HG02610 (cell line): ENCODE results near the gene CST6.
"Not testable (repeated sequence)": the region's sequence is repeated elsewhere in the genome, so short reads cannot be mapped to it uniquely, and the experiment has no call there.

Experiments used
- ATAC-seq: cut with Tn5 transposase; IDR thresholded peaks from one replicate; pipeline ENCODE4 v1.9.1; 2021; ENCODE audit warnings: mild to moderate bottlenecking, moderate library complexity; ENCODE audit not compliant: unreplicated experiment

CST6 gene

DNA sequence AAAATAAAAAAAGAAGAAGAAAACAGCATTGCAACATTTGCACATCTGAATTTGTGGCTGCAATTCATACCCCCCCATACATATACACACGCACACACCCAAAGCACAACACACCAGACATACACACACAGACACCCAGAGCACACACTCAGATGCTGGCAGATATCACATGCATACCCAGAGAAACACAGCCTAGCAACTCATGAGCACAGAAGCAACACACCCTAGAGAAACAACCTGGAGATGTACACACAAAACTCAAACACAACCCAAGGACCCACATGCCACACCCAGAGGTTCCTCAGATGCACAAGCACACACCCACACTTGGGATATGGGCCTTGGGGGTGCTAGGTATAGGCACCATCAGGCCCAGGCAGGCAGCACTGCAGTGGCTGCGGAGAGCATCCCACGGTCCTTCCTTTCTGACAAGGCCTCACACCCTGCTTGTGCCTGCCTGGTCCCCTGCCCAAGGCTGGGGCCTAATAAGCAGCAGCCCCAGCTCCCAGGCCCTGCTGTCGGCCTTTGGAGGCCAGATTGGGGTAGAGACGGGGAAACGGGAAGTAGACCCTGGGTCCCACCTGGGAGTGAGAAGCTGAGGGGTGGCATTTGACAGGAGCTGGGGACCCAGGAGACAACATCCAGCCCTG lies 3.1 kb downstream of the CST6 start:
- ATAC-seq = no peak

DNA sequence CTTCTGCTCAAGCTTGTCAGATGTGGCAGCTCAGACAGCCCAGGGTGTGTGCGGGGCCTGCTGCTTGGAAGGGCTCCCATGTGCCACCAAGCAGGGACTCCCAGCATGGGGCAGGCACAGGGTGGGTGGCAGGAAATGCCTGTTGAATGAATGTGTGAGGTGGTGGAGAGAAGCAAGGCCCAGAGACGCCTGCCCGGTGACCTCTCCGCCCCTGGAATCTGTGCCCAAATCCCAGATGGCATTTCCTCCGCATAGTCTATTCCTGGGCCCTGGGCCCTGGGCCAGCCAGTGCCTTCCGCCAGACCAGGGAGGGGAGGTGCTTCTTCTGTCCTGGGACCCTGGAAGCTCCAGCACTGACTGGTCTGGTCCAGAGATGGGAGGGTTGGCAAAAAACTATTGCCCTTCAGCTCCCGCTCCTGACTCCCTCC lies 3.7 kb downstream of the CST6 start:
- no peak for ATAC-seq

DNA sequence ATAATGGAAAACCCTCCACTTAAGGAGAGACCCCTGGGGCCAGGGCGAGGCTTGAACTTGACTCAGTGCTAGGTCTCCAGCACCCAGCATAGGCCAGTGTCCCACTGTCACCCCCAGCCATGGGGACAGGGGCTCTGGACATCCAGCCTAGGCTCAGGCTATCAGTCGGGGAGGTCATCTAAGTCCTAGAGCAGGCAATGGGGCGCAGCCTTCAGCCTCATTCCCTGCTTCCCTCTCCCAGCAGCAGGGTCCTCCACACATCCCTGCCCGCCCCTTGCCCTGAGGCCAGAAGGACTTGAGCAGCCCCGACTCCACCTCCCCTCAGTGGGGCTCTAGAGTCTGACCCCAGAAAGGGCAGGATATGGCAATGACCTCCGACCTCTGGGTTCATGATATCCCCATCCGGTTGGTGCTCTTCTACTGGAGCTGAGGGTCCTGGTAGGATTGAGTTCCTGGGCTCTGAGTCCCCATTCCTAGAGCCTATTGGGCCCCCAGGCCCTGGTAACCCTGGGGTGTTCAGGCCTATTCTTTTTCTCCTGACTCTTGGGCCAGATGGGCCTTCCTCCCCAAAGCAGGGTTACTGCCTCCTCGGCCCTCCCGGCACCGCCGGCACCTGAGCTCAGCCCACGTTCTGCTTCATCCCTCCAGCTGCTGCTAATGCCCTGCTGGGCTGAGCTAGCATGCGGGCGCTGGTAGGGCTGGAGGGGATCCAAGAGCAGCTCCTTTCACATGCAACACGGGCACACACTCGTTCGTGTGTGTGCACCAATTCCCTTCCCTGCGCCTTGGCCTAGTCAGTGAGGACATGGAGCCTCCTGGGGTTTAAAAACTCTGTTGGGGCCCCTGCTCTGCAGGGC lies 4.4 kb downstream of the CST6 start:
- no peak for ATAC-seq

DNA sequence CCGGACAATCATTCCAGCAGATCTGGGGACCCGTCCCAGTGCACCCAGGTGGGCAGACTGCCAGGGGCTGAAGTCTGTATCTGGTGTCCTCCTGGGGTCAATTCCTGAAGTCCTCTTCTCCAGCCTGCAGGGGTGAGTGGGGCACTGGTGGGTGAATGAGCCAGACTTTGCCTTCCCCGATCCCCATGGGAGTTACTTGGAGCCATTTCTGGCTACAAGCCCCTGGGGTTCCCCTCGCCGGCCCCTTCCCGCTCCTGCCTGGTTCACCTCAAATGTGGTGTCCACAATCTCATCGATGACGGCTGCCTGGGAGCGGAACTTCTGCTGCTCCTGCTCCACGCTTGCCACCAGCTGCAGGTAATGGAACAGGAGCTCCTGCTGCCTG lies 5.0 kb downstream of the CST6 start:
- no peak for ATAC-seq

DNA sequence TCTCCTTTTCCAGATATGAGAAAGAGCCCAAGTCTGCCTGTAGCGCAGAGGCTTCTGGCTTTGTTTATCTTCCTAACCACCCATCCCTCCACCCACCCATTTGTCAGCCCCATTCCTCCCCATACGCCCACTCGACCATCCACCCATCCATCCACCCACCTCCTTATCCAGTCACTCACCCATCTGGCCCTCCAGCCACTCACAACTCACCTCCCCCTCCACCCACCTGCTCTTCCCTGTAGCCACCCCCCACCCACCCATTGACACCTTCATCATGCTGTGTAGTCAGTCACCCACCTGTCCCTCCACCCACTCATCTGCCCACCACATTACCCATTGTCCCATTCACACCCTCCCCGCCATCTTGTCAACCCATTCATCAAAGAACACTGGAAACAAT lies 5.5 kb downstream of the CST6 start:
- ATAC-seq = no peak

DNA sequence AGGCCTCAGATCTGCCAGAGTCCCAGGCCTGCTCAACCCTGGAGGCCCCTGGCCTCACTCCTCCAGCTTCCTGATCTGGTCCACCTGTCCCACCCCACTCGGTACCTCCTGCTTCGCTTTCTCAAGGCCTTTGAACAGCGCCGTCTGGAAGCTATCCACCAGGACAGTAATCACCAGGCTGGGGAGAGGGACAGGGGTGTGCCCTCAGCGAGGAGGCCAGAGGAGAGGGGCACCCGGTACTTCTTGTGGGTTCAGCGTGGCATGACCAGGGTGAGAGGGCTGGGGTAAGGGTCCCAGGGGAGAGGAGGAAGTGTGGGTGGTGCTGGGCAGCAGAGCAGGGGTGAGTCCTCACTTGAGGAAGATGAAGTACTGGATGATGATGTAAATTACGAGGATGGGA lies 8.4 kb downstream of the CST6 start:
- no peak for ATAC-seq

DNA sequence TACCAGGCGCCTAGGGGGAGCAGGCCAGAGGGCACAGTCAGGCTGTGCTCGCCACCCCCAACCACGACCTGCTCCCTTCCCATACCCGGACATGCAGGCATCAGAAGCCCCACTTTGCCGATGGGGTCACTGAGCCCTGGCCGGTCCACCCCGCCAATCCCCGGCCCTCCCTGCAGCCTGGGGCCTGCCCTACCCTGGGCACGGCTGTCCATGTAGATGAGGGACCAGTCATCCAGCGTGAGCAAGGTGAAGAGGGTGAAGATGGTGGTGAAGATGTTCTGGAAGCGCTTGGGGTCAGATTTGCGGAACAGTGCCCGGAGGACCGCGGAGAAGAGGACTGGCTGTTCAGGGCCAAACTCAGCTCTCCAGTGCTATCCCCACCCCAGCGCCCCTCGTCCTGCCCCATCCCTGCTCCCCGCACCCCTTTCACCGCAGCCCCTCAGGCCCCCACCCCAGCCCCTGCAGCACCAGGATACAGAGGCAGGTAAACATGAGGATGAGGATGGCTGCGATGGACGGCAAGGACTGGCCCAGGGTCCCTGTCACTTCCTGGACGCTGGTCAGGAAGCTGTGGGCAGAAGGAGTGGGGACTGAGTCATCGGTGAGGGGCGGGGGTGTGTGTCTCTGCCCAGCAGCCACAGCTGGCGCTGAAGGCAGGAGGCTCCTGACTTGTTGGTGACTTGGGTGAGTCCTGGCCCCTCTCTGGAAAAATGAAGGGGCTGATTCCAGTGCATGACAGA lies 9.0 kb downstream of the CST6 start:
- no peak for ATAC-seq

DNA sequence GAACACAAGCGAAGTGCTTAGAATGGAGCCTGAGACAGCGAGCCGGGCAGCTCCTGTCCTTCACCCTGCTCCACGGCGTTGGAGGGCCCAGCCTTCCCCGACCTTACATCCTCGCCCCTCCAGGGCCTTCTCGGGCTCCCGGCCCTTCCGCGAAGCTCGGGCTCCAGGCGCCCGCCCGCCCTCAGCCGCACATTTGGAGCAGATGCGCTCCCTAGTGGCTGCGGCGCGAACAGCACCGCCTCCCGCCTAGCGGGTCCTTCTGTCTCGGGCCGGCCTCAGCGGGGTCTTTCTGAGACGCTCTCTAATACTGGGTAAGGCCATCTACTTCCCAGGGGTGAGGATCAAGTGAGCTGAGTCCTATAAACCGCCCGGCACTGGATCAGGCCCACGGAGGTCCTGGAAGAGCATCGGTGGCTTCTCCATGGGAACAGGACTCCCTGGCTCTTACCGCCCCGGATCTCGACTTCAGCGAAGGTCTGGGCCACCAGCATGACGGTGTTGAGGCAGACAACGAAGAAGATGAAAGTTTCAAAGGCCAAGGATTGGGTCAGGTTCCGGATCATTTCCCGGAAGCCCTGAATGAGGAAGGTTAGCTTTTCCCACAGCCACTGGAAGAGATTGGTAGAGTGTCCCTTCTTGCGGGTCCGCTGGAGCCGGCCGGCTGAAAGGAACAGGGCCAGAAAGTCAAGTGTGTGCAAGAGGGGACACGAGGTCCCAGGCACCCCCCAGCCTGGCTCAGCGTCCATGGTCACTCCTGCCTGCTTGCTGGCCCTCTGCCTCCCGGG lies 10.8 kb downstream of the CST6 start:
- ATAC-seq = no peak

DNA sequence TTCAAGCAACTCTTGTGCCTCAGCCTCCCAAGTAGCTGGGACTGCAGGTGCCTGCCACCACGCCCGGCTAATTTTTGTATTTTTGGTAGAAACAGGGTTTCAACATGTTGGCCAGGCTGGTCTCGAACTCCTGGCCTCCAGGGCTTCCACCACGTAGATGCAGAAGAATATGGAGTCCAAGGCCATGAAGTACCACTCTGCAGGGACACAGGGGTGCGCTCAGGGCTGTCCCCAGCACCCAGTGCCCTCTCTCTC lies 11.3 kb downstream of the CST6 start:
- ATAC-seq = not testable (repeated sequence)

DNA sequence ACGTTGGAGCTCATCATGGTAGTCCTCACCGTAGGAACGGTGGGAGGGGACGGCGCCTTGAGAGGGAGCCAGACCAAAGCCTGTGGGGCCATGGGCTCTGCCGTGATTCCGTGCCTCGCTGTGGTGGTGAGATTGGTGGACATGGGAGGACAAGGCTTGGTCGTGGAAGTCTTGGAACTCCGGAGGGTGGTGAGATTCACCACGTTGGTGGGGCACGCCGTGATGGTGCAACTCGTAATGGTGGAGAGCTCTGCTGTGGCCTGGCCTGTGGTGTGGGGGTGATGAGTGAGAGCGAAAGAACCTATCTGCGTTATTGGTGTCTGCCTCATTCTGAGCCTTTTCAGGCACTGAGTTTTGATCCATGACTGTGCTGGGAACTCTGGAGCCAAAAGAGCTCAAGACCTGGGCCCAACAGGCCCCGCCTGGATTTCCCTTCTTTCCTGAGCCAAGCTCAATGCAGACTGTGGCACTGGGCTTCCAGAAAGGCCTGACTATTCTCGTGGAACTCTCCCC lies 14.3 kb downstream of the CST6 start, which contains the start of gene CATSPER1:
Gene CATSPER1 (minus strand): TSS at position 463 of the 513 bp plus-strand sequence. CDS start 100 bp downstream, at position 363.
- no peak for ATAC-seq

DNA sequence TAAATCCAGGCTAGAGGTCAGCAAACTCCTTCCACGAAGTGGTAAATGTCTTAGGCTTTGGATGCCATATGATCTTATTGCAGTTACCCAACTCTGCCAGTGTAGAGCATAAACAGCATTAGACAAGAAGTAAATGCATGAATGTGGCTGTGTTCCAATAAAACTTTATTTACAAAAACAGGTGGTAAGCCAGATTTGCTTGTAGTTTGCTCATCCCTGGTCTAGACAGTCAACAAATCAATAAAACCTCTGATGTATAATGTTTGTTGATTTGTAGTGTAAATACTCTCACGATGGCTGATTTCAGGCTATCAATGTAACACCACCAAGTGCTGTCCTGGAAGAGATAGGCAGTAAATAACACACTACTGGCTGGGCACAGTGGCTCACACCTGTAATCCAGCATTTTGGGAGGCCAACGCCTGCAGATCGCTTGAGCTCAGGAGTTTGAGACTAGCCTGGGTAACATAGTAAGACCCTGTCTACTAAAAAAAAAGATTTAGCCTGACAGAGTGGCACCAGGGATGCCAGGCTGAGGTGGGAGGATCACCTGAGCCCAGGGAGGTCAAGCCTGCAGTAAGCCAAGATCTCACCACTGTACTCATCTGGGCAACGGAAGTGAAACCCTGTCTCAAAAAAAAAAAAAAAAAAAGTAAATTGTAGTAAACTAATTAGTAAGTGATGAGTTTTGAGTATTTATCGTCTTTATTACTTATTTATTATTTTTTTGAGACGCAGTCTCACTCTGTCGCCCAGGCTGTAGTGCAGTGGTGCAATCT lies 21.3 kb downstream of the CST6 start:
- no peak for ATAC-seq

DNA sequence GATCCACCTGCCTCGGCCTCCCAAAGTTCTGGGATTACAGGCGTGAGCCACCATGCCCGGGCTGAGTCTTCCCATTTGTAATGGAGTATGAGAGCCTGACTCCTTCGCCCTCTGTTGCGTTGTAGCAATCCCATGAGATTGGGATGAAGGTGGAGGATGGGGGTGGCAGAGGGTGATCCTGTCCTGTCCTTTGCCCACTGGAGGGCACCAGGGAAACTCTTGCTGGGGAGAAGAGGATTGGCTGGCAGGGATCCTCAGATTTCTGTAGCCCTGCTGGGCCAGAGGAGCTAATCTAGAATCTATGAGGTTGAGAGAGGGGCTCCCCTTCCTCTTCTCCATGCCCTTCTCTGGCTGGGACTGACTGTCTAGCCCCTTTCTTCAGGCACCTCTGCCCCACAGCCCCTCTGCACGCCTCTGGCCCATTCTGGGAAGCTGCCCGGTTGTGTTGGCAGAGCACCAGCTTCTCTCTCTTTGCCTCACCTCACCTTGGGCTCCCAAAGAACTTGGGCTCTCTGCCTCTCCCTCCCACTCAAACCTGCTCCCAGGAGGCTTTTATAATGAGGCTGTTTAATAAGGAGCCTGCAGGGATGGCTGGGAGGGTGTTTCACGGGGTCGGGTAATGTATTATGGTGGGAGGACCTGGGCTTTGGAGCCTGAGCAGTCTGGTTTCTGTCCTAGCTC lies 24.0 kb downstream of the CST6 start:
- no peak for ATAC-seq

DNA sequence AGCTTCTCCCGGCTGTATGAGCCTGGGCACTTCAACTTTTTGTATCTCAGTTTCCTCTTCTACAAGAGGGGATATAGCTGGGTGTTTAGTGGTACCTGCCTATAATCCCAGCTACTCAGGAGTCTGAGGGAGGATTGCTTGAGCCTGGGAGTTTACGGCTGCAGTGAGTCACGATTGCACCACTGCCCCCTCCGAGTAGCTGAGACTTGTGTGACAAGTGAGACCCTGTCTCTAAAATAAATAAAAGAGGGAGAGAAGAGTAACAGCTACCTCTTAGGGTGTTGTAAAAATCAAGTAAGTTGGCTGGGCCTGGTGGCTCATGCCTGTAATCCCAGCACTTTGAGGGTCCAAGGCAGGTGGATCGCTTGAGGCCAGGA lies 24.5 kb downstream of the CST6 start:
- no peak for ATAC-seq

DNA sequence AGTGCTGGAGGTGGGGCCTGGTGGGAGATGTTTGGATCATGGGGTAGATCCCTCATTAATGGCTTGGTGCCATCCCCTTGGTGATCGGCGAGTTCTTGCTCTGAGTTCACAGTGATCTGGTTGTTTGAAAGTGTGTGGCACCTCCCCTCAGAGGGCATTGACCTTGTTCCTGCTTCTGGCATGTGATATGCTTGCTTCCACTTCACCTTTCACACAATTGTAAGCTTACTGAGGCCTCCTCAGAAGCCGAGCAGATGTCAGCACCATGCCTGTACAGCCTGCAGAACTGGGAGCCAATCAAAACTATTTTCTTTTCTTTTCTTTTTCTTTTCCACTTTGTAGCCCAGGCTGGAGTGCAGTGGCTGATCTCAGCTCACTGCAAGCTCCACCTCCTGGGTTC lies 25.5 kb downstream of the CST6 start:
- no peak for ATAC-seq

DNA sequence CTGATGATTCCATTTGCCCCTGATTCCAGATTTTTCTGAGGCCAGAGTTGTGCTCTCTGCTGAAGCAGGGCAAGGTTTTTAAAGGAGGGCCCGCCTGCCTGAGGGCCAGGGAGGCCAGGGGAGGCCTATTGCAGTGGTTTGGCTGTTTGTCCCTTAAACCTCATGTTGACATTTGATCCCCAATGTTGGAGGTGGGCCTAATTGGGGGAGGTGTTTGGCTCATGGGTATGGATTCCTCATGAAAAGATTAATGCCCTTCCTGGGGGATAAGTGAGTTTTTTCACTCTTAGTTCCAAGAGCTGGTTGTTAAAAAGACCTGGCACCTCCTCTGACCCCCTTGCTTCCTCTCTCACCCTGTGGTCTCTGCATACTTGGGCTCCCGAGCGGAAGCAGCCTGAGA lies 28.0 kb downstream of the CST6 start:
- no peak for ATAC-seq

DNA sequence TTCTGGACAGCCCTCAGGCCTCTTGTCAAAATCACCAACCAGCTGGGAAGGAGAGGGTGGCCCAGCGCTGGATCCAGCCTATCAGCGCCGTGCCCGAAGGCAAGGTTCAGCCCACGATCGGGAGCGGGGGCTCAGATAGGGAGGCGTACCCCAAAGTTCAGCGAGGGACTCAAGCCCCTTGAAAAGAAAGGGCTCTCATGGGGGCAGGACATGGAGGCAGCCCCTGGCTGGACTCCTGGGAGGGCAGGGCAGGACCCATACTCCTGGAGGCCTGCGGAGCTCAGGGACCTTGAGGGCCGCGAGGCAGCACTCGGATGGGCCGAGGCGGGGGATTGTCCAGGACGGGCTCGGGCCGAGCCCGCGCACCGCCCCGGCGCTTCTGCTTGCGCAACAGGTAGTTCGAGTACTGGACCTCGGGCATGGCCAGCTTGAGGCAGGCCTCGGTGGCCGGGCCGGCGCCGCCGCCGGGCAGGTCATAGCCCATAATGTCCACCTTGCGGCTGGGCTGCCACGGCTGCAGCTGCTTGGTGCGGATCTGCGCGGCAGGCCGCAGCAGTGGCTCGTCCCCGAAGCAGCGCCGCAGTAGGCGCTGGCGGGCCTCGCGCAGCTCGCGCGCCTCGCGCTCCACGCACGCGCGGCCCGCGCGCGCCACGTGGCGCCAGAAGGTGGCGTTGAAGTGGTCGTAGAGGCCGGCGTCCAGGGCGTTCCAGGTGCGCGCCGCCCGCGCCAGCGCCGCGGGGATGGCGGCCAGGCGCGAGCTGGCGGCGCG lies 30.6 kb downstream of the CST6 start:
- no peak for ATAC-seq

DNA sequence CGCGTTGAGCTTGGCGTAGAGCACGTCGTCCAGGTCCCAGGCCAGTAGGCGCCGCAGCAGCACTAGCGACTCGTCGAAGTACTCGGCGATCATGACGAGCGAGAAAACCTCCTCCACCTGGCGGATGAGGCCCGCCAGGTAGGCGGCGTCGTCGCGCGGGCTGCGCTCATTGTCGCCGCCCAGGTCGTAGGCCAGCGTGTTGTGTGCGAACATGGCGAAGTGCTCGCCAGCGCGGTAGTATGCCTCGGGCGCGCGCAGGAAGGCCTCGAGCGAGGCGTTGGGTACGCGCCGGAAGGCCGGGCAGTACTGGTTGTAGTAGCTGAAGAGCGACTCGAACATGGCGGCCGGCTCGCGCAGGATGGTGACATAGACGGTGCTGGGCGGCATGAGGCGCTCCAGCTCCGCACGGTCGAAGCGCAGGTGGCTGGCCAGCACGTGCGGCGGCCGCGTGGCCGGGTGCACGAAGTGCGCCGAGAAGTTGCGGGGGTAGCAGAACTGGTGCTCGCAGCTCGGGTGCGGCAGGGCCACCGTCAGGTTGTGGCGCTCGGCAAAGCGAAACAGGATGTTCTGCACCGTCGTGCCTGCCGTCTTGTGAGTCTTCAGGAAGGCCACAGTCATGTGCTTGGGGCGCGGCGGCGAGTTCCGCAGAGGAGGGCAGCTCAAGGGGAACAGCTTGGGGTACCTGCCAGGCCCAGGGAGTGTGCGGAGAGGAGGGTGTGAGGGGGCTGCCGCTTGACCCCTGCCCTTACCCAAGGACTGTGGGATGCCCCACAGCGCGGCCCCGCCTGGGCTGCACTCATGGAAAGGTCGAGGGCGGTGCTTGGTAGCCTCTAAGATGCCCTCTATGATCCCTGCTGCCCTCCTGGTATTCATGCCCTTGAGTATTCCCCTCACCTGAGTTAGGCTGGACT lies 31.4 kb downstream of the CST6 start:
- ATAC-seq = no peak

DNA sequence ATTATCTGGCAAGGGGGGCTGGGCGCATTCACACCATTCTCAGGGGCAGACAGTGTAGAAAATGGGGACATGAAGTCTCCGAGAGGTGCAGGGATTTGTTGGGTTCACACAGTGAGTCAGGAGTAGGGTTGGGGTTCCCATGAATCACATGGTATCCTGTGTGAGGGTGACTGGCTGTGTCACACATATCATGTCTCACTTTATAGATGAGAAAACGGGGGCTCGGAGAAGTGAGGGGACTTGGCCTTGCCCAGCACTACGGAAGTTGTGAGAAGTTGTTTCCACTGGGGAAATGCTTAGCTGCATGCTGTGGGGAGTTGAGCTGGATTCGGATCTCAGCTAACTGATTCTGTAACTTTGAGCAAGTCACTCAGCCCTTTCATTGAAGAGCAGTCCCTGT lies 32.9 kb downstream of the CST6 start:
- ATAC-seq = no peak
